Measurements from ENCODE around the gene C1orf21.

Gene C1orf21

GRCh38 chr1:184485751-184486723 lies 99.2 kb downstream of the C1orf21 start:
- no peak for DNase-seq (ENCODE audit: low read depth in 2 of 2)

- no peak for DNase-seq (ENCODE audit: low read depth in 2 of 2)
These were observed 100.1 kb downstream of the C1orf21 start for GRCh38 chr1:184486761-184487445.

- no peak for DNase-seq (ENCODE audit: low read depth in 2 of 2)
These were observed 100.8 kb downstream of the C1orf21 start for GRCh38 chr1:184487531-184488193.

GRCh38 chr1:184489908-184490307 lies 103.1 kb downstream of the C1orf21 start:
- DNase-seq (ENCODE audit: low read depth in 2 of 2), result no peak

GRCh38 chr1:184492536-184492935 lies 105.7 kb downstream of the C1orf21 start:
- DNase-seq (ENCODE audit: low read depth in 2 of 2), result no peak

- DNase-seq (ENCODE audit: low read depth in 2 of 2), result no peak
These were observed 107.2 kb downstream of the C1orf21 start for GRCh38 chr1:184493987-184494388.

- DNase-seq (ENCODE audit: low read depth in 2 of 2), result no peak
These were observed 108.1 kb downstream of the C1orf21 start for GRCh38 chr1:184494929-184495328.

- DNase-seq (ENCODE audit: low read depth in 2 of 2), result no peak
These were observed 111.3 kb downstream of the C1orf21 start for GRCh38 chr1:184497959-184498723.

GRCh38 chr1:184499616-184500015 lies 112.8 kb downstream of the C1orf21 start:
- DNase-seq (ENCODE audit: low read depth in 2 of 2), result no peak

- no peak for DNase-seq (ENCODE audit: low read depth in 2 of 2)
These were observed 115.3 kb downstream of the C1orf21 start for GRCh38 chr1:184502161-184502560.

- DNase-seq (ENCODE audit: low read depth in 2 of 2), result no peak
These were observed 116.5 kb downstream of the C1orf21 start for GRCh38 chr1:184503221-184503749.

GRCh38 chr1:184504040-184504954 lies 117.5 kb downstream of the C1orf21 start:
- DNase-seq (ENCODE audit: low read depth in 2 of 2), result no peak

- no peak for DNase-seq (ENCODE audit: low read depth in 2 of 2)
These were observed 118.1 kb downstream of the C1orf21 start for GRCh38 chr1:184504955-184505338.

- no peak for DNase-seq (ENCODE audit: low read depth in 2 of 2)
These were observed 119.7 kb downstream of the C1orf21 start for GRCh38 chr1:184506481-184506880.

- DNase-seq (ENCODE audit: low read depth in 2 of 2), result no peak
These were observed 120.3 kb downstream of the C1orf21 start for GRCh38 chr1:184507165-184507564.

GRCh38 chr1:184507604-184508280 lies 120.9 kb downstream of the C1orf21 start:
- no peak for DNase-seq (ENCODE audit: low read depth in 2 of 2)

GRCh38 chr1:184509105-184509504 lies 122.3 kb downstream of the C1orf21 start:
- DNase-seq (ENCODE audit: low read depth in 2 of 2), result no peak

GRCh38 chr1:184510110-184510509 lies 123.3 kb downstream of the C1orf21 start:
- no peak for DNase-seq (ENCODE audit: low read depth in 2 of 2)

- no peak for DNase-seq (ENCODE audit: low read depth in 2 of 2)
These were observed 125.9 kb downstream of the C1orf21 start for GRCh38 chr1:184512724-184513123.

GRCh38 chr1:184513421-184513820 lies 126.6 kb downstream of the C1orf21 start:
- no peak for DNase-seq (ENCODE audit: low read depth in 2 of 2)

Measured in stimulated activated CD8-positive, alpha-beta memory T cell treated with anti-CD3 and anti-CD28 coated beads, Interleukin-2, amount 100 ng/mL, for 1 hour (primary cell).